Astrocyte (in vitro differentiated cells and primary cell): ENCODE measurements around the gene GREB1L.

Experiments
- EZH2 ChIP-seq: IDR thresholded peaks from 2 replicates; pipeline ENCODE4 v1.6.1; 2012; ENCODE audit warnings: mild to moderate bottlenecking, low read length, inconsistent platforms; ENCODE audit not compliant: insufficient read depth
- TF ChIP-seq, protein P1 (sequence below): IDR thresholded peaks from 2 replicates; pipeline ENCODE4 v1.5.1; 2011; ENCODE audit warnings: low read depth, mild to moderate bottlenecking, inconsistent platforms, low read length, moderate library complexity; ENCODE audit not compliant: insufficient read depth

DNA sequence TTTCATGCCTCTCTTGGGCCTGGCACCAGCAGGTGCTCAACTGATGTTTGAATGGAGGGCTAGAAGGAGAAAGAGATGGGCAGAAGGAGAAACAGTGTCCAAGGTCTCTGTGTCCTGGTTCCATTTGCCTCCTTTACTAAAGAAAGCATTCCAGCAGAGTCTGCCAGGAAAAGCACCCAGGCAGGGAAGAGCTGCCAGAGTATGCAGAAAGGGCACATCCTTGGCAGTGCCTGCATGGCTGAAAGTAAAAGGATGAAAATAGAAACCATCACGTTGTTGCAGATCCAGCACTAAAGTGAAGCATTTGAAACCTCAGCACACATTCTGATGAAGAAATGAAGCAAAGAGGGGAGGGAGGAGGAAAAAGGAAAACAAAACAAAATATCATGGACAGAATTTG is 216.3 kb downstream of the GREB1L start:
- TF ChIP-seq EZH2, result no peak
- TF ChIP-seq, protein P1, sequence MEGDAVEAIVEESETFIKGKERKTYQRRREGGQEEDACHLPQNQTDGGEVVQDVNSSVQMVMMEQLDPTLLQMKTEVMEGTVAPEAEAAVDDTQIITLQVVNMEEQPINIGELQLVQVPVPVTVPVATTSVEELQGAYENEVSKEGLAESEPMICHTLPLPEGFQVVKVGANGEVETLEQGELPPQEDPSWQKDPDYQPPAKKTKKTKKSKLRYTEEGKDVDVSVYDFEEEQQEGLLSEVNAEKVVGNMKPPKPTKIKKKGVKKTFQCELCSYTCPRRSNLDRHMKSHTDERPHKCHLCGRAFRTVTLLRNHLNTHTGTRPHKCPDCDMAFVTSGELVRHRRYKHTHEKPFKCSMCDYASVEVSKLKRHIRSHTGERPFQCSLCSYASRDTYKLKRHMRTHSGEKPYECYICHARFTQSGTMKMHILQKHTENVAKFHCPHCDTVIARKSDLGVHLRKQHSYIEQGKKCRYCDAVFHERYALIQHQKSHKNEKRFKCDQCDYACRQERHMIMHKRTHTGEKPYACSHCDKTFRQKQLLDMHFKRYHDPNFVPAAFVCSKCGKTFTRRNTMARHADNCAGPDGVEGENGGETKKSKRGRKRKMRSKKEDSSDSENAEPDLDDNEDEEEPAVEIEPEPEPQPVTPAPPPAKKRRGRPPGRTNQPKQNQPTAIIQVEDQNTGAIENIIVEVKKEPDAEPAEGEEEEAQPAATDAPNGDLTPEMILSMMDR, result no peak
